HG02610 (cell line): ENCODE data around the gene TENT4B.

Experiments used
- ATAC-seq: cut with Tn5 transposase; IDR thresholded peaks from one replicate; pipeline ENCODE4 v1.9.1; 2021; ENCODE audit warnings: mild to moderate bottlenecking, moderate library complexity; ENCODE audit not compliant: unreplicated experiment

The TENT4B gene

GRCh38 chr16:50192386-50193050 is 39.4 kb downstream of the TENT4B start:
- ATAC-seq, result no peak

- no peak for ATAC-seq
These were observed 40.5 kb downstream of the TENT4B start for GRCh38 chr16:50193594-50193993.

- ATAC-seq, result no peak
These were observed 42.2 kb downstream of the TENT4B start for GRCh38 chr16:50195276-50195675.

GRCh38 chr16:50195756-50196155 is 42.6 kb downstream of the TENT4B start:
- no peak for ATAC-seq

GRCh38 chr16:50197582-50197981 is 44.5 kb downstream of the TENT4B start:
- no peak for ATAC-seq

GRCh38 chr16:50198802-50199403 is 45.8 kb downstream of the TENT4B start:
- no peak for ATAC-seq

- no peak for ATAC-seq
These were observed 48.7 kb downstream of the TENT4B start for GRCh38 chr16:50201787-50202186.

GRCh38 chr16:50202926-50203624 is 50.0 kb downstream of the TENT4B start:
- ATAC-seq, result no peak

GRCh38 chr16:50203681-50204080 is 50.6 kb downstream of the TENT4B start:
- ATAC-seq, result no peak

GRCh38 chr16:50204453-50205108 is 51.5 kb downstream of the TENT4B start:
- no peak for ATAC-seq

GRCh38 chr16:50207652-50208051 is 54.5 kb downstream of the TENT4B start:
- ATAC-seq, result no peak

- ATAC-seq, result no peak
These were observed 55.4 kb downstream of the TENT4B start for GRCh38 chr16:50208460-50208931.

- no peak for ATAC-seq
These were observed 56.6 kb downstream of the TENT4B start for GRCh38 chr16:50209546-50210265.

- ATAC-seq, result peak; percentile 91
These were observed 57.3 kb downstream of the TENT4B start for GRCh38 chr16:50210266-50211038.

- ATAC-seq, result no peak
These were observed 60.9 kb downstream of the TENT4B start for GRCh38 chr16:50213939-50214519.

GRCh38 chr16:50215680-50216079 is 62.6 kb downstream of the TENT4B start:
- no peak for ATAC-seq

GRCh38 chr16:50216231-50216630 is 63.1 kb downstream of the TENT4B start:
- ATAC-seq, result no peak

- ATAC-seq, result no peak
These were observed 66.4 kb downstream of the TENT4B start for GRCh38 chr16:50219402-50219975.

GRCh38 chr16:50224286-50224685 is 71.2 kb downstream of the TENT4B start:
- ATAC-seq, result no peak
